DOHH2 (cell line): Measurements from ENCODE around the gene DTD2.

ENCODE experiments used
- H3F3A ChIP-seq: fragments of 200-600 bp; sonication (generic), shearing (Covaris generic); 2 replicates; pipeline ENCODE4 v1.6.0; 2016; ENCODE audit warnings: antibody characterized with exemption, mild to moderate bottlenecking; ENCODE audit not compliant: control insufficient read depth, insufficient read depth
- H3K27ac ChIP-seq: fragments of 200-600 bp; sonication (generic); 2 replicates; pipeline ENCODE4 v1.5.1; 2014; ENCODE audit warnings: low read depth, mild to moderate bottlenecking, low read length, moderate library complexity
- H3K27me3 ChIP-seq: fragments of 200-600 bp; sonication (generic); 2 replicates; pipeline ENCODE4 v1.6.1; 2014; ENCODE audit warnings: mild to moderate bottlenecking, low read length, mixed read lengths; ENCODE audit not compliant: control insufficient read depth
- H3K36me3 ChIP-seq: fragments of 200-600 bp; sonication (generic); 2 replicates; pipeline ENCODE4 v1.6.1; 2014; ENCODE audit warnings: mild to moderate bottlenecking, low read length, moderate library complexity, mixed read lengths; ENCODE audit not compliant: control insufficient read depth
- H3K4me1 ChIP-seq: fragments of 200-600 bp; sonication (generic); 2 replicates; pipeline ENCODE4 v1.6.1; 2014; ENCODE audit warnings: mild to moderate bottlenecking, low read length, mixed read lengths; ENCODE audit not compliant: control insufficient read depth
- H3K4me2 ChIP-seq: fragments of 200-600 bp; sonication (generic); 2 replicates; pipeline ENCODE4 v1.6.0; 2014; ENCODE audit warnings: mild to moderate bottlenecking, low read length, moderate library complexity
- H3K4me3 ChIP-seq: fragments of 200-600 bp; sonication (generic); 2 replicates; pipeline ENCODE4 v1.5.1; 2014; ENCODE audit warnings: mild to moderate bottlenecking, low read length, mixed read lengths
- H3K79me2 ChIP-seq: fragments of 200-600 bp; sonication (generic); 2 replicates; pipeline ENCODE4 v1.6.1; 2014; ENCODE audit warnings: mild to moderate bottlenecking, low read length, mixed read lengths; ENCODE audit not compliant: control insufficient read depth
- H3K9me2 ChIP-seq: fragments of 200-600 bp; sonication (generic); replicated peaks from 2 replicates; pipeline ENCODE4 v1.6.1; 2014; ENCODE audit warnings: mild to moderate bottlenecking, low read length, mixed read lengths; ENCODE audit not compliant: control insufficient read depth
- H3K9me3 ChIP-seq: fragments of 200-600 bp; sonication (generic); 2 replicates; pipeline ENCODE4 v1.6.1; 2014; ENCODE audit warnings: antibody characterized with exemption, low read length, mixed read lengths; ENCODE audit not compliant: control insufficient read depth, insufficient read depth
- H4K20me1 ChIP-seq: fragments of 200-600 bp; sonication (generic); 2 replicates; pipeline ENCODE4 v1.6.0; 2014; ENCODE audit warnings: low read depth, mild to moderate bottlenecking, antibody characterized with exemption, low read length, moderate library complexity; ENCODE audit not compliant: control insufficient read depth, insufficient read depth
- CTCF ChIP-seq: fragments of 200-600 bp; sonication (generic); IDR thresholded peaks from one replicate; pipeline ENCODE4 v1.5.1; 2014; ENCODE audit warnings: antibody characterized with exemption, mild to moderate bottlenecking, low read depth, low read length; ENCODE audit not compliant: poor library complexity, severe bottlenecking
- EZH2phosphoT487 ChIP-seq: fragments of 200-600 bp; sonication (generic); IDR thresholded peaks from 2 replicates; pipeline ENCODE4 v1.6.1; 2017; ENCODE audit warnings: borderline replicate concordance, mild to moderate bottlenecking, antibody characterized with exemption, low read length, moderate library complexity, mixed read lengths

The DTD2 gene

GRCh38 chr14:31419179-31419966, 37.9 kb downstream of the DTD2 start:
- Histone ChIP-seq H3K4me3 (peak overlapping the region; percentile 91), H3K79me2 (peaks cover 16% of the 10 kb centered on the region), H4K20me1 (no peaks in the 10 kb centered on the region), H3K9me2 (no peaks in the 10 kb centered on the region), H3K4me1 (peaks cover 21% of the 10 kb centered on the region), H3K4me2 (peak overlapping the region; percentile 64), H3K27ac (no peak overlapping the region), H3K27me3 (no peaks in the 10 kb centered on the region), H3F3A (peaks cover 15% of the 10 kb centered on the region), H3K9me3 (no peaks in the 10 kb centered on the region), H3K36me3 (no peaks in the 10 kb centered on the region)
- TF ChIP-seq CTCF (no peak), EZH2phosphoT487 (no peak)

GRCh38 chr14:31418440-31418839, 38.9 kb downstream of the DTD2 start:
- Histone ChIP-seq H3K4me2 (no peak overlapping the region), H3K9me3 (no peaks in the 10 kb centered on the region), H3K4me3 (no peak overlapping the region)

GRCh38 chr14:31414190-31414833, 43.0 kb downstream of the DTD2 start:
- H3K27ac ChIP-seq: no peak overlapping the region
- 0 out of 2 replicates have a peak overlapping the region, but pooled peaks have one; percentile 5 for H3K4me2 ChIP-seq
- H3F3A ChIP-seq: peaks cover 11% of the 10 kb centered on the region
- no peaks in the 10 kb centered on the region for H3K36me3 ChIP-seq
- TF ChIP-seq EZH2phosphoT487 (no peak), CTCF (no peak)
- peaks cover 36% of the 10 kb centered on the region for H3K4me1 ChIP-seq
- H4K20me1 ChIP-seq: no peaks in the 10 kb centered on the region
- no peaks in the 10 kb centered on the region for H3K9me2 ChIP-seq
- H3K79me2 ChIP-seq: peaks cover 10% of the 10 kb centered on the region
- H3K9me3 ChIP-seq: no peaks in the 10 kb centered on the region
- no peak overlapping the region for H3K4me3 ChIP-seq
- no peaks in the 10 kb centered on the region for H3K27me3 ChIP-seq

More at GRCh38 chr14:31418440-31418839, 38.9 kb downstream of the DTD2 start:
- Histone ChIP-seq H3K9me2 (no peaks in the 10 kb centered on the region), H3F3A (peaks cover 15% of the 10 kb centered on the region), H3K27ac (no peak overlapping the region), H3K27me3 (no peaks in the 10 kb centered on the region), H3K79me2 (peaks cover 16% of the 10 kb centered on the region), H4K20me1 (no peaks in the 10 kb centered on the region), H3K4me1 (peaks cover 26% of the 10 kb centered on the region), H3K36me3 (no peaks in the 10 kb centered on the region)
- TF ChIP-seq EZH2phosphoT487 (no peak), CTCF (no peak)
